Caki2 (cell line): ENCODE measurements around the gene IL2RA. TPM values are rescaled to one million over a fixed set of nuclear protein-coding genes. Genes with fewer than 3 reads are reported as not detected.

Source experiments
- total RNA-seq: library from RNA; depleted of rRNA; stranded (reverse); fragments of >200 nt; shearing (Covaris generic); gene quantifications from 2 replicates; pipeline ENCODE4 v1.2.3, GENCODE V29; 2014; ENCODE audit warnings: low replicate concordance; rRNA removed

The IL2RA gene
- total RNA-seq, 1 experiment from 2014 or later: not detected

Other genes with a start within 250 kb of the IL2RA start
- gene GDI2, start 248.9 kb downstream of the IL2RA start, total RNA-seq: 380 and 392 TPM in 2 replicates
- 10.4 and 10.5 TPM in 2 replicates for gene ANKRD16, start 172.5 kb downstream of the IL2RA start, total RNA-seq
- 57.7 and 85.1 TPM in 2 replicates for gene FBH1, start 172.1 kb downstream of the IL2RA start, total RNA-seq
- gene IL15RA, start 84.8 kb downstream of the IL2RA start, total RNA-seq: 20.9 and 49.6 TPM in 2 replicates
- gene RBM17, start 26.7 kb upstream of the IL2RA start, total RNA-seq: 17.9 and 21.9 TPM in 2 replicates
- 40.8 and 58.2 TPM in 2 replicates for gene PFKFB3, start 140.6 kb upstream of the IL2RA start, total RNA-seq